Measurements from ENCODE around the gene DCK.
"Not testable (repeated sequence)": the region's sequence is repeated elsewhere in the genome, so short reads cannot be mapped to it uniquely, and the experiment has no call there.

Gene DCK

DNA sequence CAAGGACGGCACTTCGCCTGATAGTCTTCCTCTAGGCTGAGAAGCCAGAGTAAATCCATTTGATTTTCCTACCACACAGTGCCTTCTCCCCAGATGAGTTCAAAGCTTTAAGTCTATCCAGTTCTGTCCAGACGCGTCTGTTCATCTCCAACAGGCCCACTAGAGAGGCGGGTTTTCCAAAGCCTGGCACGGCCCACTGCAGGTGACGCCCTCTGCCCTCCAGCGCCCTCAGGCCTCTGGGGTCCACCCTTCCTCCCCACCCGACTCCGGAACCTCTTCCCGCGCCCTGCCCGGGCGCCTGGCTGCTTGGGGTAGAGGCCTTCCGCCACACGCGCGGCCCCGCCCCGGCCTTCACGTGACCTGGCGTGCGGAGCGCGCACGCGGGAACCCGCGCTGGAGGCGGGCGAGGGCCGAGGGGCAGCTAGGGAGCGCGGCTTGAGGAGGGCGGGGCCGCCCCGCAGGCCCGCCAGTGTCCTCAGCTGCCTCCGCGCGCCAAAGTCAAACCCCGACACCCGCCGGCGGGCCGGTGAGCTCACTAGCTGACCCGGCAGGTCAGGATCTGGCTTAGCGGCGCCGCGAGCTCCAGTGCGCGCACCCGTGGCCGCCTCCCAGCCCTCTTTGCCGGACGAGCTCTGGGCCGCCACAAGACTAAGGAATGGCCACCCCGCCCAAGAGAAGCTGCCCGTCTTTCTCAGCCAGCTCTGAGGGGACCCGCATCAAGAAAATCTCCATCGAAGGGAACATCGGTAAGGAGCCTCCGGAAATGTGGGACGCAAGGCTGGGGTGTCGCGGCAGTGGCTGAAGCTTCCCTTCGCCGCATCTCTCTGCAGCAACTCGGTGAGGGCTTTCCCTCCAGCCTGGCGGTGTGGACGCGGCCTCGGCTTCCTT is at the start of gene DCK:
TSS of gene DCK (plus strand) at position 469 of the 888 bp plus-strand sequence. CDS start at position 656, 187 bp downstream.
- DNase-seq, result peak; percentile 79

DNA sequence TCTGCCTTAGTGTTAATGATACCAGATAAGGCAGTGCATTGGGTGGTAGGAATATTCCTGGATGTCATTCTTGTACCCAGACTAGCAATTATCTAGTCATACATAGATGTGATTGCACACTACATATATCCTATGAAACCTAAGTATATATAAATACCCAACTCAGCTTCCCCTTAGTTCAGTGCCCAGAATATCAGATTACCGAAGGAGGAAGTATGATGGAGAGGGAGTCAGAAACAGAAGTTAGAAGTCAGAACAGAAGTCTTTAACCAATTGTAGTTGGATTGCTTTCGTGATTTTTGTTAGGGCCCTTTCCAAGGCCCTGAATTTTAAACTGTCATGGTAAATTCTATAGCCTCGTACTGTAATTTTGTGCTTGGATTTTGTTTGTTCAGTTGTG is 48.4 kb upstream of the DCK start:
- no peak for DNase-seq

DNA sequence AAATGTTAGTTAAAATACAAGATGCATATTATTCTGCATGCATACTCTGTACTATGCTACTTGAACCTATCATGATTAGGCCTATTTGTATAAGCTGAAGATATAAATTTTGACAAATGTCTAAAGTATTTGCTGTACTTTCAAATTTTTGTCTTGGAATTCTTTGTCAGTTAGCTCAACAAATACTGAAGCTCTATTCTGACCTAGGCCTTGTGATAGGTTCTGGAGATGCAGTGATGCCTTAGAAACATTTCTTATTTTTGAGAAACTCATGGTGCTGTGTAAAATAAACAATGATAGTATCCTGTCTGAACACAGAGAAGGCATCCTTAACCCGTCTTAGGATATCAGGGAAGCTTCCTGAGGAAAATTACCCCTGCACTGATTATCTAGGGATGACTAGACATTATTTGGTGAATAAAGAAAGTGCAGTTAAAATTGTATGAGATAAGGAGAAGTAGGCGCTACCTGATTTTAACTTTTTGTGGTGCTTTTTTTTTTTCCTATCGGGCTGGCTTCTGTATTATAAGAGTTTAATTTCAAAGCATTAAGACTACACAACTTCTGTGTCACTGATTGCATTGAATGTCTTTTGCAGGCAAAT is 47.9 kb upstream of the DCK start:
- DNase-seq, result no peak

DNA sequence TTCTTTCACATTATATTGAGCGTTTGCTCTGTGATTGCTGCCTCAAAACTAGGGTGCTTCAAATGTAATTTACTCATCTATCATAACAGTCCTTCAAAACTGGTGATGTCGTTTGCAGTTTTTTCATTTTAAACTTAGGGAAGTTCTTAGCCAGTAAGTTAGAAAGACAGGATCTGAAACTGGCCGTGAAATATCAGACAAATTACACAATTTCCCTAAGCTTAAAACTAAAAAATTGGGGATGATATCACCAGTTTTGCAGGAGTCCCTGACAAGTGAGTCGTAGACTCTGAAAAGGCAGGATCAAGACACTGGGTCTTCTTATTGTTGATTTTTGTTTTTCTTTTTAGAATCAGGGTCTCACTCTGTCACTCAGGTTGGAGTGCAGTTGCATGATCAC is 46.5 kb upstream of the DCK start:
- no peak for DNase-seq

DNA sequence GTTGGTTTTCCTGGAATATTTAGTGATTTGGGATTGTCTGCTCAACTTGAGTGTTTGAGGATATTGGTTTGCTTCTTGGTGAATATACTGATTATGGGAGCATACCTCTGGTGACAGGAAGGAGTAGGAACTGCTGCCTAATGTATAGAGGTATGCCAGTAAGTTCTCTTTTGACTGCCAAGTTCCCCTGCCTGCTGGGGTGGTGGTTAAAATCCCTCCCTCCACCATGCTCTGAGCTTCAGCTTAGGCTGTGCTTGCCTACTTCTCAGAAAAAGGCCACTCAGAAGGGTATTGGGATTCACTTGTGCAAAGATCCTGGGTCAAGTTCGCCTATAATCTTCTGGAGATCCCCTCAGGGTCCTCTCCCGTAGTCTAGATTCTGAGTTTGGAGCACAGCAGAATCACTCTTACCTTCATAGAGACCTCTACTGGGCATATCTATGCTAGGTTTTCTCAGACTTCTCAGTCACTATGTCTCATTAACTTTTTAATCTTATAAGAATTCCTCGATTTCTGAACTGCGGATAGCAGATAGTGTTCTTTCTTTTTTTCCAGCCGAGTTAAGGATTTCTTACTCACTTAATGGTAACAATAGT is 44.7 kb upstream of the DCK start:
- DNase-seq, result no peak

DNA sequence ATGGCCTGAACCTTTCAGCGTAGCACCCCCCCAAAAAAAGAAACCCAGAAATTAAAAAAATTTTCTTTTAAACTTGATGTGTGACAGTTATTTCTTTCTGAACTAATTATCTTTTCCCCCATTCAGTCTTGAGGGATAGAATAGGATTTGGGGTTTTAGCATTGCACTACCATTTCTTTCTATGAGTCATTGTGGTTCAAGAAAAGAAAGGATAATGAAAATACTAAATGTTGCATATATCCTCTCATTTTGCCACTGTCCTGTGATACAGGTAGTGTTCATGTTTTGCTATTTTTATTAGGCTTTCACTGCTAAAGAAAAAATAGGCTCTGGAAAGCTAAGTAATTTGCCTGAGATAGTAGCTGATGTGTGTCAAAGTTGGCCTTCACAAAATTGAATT is 39.4 kb upstream of the DCK start:
- DNase-seq, result no peak

DNA sequence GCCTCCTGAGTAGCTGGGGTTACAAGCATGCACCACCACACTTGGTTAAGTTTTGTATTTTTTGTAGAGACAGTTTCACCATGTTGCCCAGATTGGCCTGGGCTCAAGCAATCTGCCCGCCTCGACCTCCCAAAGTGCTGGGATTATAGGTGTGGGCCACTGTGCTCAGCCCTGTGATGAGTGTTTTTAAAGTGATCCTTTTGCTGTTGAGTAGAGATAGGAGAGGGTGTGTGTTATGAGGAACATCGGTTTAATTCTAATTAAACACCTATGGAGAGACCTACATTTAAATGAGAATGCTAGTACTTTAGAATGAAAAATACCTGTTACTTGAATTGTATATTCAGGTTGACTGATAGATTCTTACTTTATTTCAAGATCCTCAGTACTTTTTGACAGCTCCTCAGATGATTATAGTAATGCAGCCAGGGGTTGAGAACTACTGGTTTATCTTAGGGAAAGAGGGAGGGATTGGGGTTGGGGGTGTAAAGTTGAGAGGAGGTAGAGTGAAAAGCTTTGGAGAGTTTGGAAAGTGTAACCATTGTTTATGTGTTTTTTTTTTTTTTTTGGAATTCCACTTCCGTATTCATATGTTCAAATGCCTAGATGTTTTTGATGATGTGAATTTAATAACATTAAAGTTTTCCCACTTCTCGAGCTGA is 36.8 kb upstream of the DCK start:
- no peak for DNase-seq

DNA sequence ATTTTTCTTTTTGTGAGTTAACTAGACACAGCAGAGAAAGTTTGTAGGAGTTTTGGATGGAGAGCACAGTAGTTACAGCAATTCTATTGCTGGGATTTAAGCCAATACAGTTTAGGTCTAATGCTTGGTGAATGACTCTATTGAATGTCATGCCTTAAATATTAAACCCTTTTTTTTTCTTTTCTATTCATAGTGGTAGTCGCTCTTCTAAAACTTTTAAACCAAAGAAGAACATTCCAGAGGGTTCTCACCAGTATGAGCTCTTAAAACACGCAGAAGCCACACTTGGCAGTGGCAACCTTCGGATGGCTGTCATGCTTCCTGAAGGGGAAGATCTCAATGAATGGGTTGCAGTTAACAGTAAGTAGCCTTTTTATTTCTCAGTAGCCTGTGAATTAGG is 34.8 kb upstream of the DCK start:
- no peak for DNase-seq

DNA sequence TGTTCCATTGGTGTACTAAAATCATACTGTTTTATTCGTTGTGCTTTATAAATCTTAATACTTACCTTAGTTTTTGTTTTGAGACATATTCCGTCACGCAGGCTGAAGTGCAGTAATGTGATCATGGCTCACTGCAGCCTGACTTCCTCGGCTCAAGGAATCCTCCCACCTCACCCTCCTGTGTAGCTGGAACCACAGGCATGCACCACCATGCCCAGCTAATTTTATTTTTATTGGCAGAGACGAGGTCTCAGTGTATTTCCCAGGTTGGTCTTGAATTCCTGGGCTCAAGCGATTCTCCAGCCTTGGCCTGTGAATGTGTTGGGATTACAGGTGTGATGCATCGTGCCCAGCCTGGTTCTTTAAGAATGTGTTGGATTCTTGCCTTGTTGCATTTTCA is 24.4 kb upstream of the DCK start:
- DNase-seq, result no peak

DNA sequence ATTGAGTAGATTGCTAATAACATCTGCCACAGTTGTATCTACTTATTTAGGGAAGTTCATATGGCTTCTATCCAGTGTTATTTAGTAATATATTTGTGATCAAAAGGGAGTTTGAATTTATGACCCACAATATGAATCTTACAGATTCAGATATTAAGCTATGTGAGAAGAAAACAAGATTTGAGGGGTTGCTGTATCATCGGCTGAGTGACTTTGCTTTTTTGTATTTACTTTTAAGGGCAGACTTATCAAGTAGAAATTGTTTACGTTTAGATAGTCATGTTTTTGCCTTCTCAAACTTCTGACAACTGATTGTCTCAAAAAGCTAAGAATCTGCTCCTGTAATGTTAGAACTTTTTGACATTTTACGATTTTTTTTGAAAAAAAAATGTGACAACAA is 17.2 kb upstream of the DCK start:
- no peak for DNase-seq

DNA sequence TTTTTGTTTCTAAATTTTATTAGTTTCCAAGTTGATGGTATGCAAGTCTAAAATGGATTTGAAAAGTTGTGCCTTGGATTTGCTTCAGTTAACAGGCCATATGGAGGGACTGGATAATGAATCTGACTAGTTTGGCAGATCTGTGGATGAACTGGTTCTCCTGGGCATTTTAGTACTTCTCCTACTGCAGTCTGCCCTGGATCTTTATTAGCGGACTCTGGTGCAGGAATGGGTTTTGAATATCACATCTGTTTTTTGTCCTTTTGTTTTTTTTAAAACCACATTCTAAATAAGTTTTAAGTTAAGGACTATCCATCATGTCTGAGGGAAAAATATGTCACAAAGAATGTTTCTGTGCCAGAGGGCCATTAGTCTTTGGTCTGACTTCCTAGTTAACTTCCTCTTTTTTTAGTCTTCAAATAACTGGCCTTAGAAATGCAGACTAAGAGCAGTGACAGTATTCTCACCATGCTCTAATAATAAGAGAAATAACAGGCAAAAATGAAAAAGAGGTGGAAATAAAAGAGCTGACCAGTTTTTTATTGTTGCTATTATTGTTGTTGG is 13.9 kb upstream of the DCK start:
- no peak for DNase-seq

DNA sequence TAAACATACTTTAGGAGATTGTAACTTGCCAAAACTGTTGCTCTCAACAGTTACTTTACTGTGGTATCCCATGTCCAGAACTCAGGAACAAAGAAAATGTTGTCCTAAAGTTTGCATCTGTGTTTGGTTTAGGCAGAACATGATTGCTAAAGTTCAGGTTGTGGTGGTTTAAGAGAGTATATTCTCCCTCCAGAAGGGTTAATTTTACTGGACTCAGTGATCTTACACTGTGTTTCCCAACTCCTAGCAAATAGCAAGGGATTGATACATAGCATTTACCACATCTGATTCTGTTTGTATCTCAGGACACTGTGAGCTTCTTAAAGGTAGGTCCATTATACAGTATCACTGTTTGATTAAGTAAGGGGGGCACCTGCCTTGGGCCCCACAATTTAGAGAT is 13.3 kb upstream of the DCK start:
- no peak for DNase-seq

DNA sequence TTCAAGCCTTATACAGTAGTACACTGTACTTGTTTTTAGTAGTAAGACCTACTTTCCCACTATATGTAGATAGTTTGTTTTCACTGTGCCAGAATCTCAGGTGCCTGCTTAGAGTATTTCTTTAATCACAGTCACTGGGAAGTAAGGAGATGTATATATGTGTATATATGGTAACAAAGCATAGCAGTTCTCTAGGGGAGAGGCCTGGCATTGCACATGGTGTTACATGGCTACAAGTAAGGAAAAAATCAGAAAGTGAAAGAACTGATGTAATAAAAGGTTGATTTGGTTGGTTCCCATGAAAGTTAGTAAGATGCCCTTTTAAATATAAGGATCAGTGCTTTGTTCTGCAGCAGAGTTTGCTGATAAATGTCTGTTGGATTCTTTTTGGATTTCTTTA is 9.3 kb upstream of the DCK start:
- DNase-seq, result no peak

DNA sequence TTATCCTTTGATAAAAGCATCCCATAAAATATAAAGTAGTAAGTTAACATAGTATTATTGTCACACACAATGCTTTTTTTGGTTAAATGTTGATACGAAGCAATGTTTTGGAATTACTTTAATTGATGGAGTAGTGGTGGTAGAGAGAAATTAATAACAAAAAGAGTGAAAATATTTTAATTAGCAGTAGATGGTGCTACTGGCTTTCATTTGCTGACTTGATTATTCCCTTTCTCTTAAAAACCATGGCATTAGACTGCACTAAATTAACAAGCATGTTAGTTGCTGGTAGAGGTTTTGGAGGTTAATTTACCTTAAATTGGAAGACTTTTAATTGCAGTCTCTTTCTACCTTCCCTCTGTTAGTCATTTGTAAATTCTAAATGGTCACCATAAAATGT is 8.9 kb upstream of the DCK start:
- no peak for DNase-seq

DNA sequence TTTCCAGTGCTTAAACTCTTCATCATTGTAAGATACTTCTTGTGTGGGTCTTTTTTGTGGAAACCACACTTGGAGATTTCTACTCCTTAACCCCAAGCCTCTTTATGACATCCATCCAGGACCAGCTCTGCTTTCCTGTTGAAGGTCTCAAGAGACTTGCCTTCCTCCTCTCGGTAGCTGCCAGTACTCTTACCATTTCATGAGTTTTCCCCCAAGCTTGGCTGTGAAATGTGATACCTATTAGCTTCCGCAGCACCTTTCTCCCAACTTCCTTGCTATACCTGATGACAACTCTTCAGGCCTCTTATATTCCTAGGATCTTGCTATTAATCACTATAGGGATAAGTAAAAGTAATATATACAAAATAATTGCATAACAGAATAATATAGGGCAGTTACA is 1.9 kb upstream of the DCK start:
- no peak for DNase-seq

DNA sequence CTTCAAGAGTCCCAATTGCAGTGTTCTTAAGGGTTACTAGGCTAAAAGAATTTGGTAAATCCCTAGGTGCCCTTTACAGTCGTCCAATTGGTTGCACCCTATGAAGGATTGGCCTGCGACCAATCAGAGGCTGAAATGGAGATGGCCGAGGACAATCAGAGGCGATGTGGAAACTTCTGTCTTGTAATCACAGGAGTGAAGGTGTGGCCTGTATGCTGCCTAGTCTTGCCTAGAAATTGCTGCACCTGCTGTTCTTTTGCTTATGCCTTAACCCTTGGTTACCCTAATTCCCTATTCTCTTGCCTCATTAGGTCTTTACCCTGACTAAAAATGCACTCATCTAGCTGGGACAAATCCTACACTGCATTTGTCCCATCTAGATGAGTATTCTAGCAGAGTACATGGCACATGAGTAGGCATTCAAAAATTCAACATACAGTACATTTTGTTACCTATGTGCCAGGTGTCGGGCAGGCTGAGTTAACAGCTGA is 1.0 kb upstream of the DCK start:
- no peak for DNase-seq

DNA sequence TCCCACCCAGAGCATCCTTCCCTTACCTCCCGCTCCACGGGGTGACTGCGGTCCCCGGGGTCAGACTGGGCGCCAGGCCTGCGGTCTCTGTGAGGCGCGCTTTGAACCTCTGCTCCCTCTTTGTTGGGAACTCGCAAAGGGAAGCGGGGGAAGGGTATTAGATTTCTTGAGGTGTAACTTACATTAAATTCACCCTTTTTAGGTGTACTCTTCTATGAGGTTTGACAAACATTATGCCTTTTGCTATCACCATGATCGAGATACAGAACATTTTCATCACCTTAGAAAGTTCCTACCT is 569 bp downstream of the DCK start:
- no peak for DNase-seq

DNA sequence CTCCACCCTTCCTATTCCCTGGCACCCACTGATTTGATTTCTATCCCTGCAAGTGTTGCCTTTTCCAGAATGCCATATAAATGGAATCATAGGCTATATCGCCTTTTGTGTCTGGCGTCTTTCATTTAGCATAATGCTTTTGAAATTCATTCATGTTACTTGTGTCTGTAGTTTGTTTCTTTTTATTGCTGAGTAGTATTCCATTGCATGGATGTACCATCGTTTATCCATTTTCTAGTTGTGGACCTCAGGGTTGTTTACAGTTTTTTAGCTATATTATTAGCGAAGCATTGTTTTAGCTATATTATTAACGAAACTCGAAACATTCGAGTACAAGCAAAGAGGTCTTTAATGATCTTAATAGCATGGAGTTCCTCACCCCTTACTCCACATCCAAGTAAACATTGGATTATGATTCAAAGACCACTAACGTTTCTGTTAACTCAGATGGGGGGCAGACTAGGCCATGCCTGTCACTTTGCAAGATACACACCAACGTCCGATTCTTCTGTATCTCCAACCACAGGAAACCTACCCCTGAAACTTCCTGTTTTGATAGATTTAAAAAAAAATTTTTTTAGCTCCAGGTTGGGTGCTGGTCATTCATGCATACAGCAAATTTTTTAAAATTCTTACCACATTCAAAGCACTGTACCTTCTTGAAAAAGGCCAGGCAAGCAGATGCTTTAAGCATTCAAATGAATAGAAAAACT is 1.1 kb downstream of the DCK start:
- no peak for DNase-seq

DNA sequence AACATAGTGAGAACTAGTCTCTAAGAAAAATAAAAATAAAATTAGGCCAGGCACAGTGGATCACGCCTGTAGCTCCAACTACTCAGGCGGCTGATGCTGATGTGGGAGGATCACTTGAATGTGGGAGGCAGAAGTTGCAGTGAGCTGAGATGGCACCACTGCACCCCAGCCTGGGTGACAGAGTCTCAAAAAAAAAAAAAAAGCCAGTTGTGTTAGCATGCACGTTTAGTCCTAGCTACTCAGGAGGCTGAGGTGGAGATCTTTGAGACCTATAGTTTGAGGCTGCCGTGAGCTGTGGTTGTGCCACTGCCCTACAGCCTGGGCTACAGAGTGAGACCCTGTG is 2.5 kb downstream of the DCK start:
- no peak for DNase-seq

DNA sequence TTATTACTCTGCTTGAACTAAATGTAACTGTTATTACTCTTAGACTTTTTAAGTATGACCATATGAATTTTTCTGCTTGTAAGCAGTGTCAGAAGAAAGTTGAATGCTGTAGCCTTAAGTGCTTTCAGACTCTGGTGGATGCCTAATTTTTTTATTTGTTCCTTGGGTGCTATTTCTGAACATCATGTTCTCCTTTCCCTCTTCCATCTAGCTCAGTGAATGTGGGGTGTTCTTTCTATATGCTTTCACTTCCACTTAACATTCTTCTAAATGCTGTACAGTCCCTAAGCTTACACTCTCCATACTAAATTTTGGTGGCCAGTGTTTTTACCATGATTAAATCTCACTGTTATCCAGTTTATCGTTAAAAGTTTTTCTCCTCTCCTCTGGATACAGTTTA is 3.6 kb downstream of the DCK start:
- DNase-seq, result no peak

DNA sequence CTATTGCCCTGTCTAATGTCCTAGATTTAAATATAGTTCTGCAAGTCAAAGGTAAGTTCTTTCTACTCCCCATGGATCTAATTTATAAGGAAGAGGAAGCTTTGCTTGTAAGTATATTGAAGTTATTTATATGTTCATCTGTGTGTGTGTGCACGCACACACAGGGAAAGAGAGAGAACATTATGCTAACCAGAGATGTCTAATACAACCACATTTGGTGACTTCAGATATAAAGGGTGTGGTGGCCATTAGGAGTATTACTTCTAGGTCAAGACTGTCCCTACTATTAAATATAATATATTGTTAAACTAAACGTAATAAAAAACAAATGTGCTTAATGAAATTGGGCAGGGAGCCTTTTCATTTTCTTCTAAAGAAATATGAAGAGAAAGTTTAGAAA is 4.1 kb downstream of the DCK start:
- no peak for DNase-seq

DNA sequence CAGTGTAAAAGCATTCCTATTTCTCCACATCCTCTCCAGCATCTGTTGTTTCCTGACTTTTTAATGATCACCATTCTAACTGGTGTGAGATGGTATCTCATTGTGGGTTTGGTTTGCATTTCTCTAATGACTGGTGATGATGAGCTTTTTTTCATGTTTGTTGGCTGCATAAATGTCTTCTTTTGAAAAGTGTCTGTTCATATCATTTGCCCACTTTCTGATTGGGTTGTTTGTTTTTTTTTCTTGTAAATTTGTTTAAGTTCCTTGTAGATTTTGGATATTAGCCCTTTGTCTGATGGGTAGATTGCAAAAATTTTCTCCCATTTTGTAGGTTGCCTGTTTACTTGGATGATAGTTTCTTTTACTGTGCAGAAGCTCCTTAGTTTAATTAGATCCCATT is 6.2 kb downstream of the DCK start:
- not testable (repeated sequence) for DNase-seq

DNA sequence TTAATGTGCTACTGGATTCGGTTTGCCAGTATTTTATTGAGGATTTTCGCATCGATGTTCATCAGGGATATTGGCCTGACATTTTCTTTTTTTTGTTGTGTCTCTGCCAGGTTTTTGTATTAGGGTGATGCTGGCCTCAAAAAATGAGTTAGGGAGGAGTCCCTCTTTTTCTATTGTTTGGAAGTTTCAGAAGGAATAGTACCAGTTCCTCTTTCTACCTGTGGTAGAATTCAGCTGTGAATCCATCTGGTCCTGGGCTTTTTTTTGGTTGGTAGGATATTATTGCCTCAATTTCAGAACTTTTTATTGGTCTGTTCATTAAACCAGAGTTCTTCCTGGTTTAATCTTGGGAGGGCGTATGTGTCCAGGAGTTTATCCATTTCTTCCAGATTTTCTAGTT is 7.9 kb downstream of the DCK start:
- not testable (repeated sequence) for DNase-seq

All from T1000 (cell line).